GM21381 (cell line): Measurements from ENCODE around the gene MED20.
A peak's percentile ranks its signal among the peaks of the same experiment; 100 is the strongest.

Experiments used
- ATAC-seq: cut with Tn5 transposase; IDR thresholded peaks from one replicate; pipeline ENCODE4 v1.9.1; 2021; ENCODE audit warnings: mild to moderate bottlenecking, moderate library complexity; ENCODE audit not compliant: unreplicated experiment

Gene MED20

DNA sequence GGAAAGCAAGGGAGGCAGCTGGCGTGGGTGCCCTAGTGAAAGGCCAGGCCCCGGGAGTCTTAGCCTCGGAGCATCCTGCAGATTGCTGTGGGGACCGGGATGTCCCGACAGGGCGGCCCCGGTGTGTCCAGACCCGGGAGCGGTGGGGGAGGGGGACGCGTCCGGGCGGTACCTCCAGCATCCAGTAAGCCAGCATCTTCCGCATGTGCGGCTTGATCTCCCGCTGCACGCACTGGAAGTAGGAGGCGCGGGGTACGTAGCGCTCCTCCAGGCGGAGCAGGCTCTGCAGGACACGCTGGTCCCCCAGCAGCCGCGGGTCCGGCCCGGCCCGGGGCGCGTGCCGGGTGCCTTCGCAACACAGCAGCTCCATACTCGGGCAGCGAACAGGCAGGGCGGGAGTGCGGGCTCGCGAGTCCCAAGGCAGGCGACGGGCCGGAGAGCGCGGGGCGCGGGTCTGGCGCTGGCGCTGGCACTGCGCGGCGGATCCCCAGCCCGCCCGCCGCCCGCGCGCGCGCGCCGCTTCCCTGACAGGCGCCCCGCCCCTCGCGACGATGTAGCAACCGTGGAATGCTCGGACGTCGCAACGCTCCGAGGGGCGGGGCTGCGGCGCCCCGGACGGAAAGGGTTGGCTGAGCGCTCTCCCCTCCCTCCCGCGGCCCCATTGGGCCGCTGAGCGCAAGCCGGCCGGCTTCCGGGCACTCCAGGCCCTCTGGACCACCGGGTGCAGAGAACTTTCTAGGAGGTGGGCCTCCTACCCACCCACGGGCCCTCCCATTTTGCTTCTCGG, 20.5 kb upstream of the MED20 start, which contains the start of gene CCND3:
Gene CCND3 (minus strand): TSS at position 529 of the 787 bp plus-strand sequence. CDS start 159 bp downstream, at position 370.
- peak; percentile 77 for ATAC-seq

DNA sequence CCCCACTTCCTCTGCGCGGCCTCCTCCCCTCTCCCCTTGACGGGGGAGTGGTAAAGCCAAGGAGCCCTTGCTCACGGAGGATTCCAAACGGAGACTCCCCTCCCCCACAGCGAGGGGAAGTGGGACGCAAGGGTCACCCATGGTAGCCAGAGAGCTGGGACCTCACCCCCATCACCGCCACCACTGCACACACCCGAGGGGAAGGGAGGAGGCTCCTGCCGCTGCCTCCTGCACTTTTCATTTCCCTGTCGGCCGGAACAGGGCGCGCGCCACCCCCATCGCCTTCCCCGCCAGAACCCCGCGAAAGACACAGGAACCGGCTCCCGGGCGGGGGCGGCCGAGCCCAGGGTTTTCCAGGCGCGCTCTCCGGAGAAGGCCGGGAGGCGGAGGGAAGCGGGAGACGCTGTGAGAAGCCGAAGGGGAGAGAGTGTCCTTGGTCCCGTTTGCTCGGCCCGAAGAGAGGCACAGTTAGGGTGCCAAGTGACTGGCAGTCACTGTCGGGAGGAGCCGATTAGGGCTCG, 19.9 kb upstream of the MED20 start:
- ATAC-seq: no peak

DNA sequence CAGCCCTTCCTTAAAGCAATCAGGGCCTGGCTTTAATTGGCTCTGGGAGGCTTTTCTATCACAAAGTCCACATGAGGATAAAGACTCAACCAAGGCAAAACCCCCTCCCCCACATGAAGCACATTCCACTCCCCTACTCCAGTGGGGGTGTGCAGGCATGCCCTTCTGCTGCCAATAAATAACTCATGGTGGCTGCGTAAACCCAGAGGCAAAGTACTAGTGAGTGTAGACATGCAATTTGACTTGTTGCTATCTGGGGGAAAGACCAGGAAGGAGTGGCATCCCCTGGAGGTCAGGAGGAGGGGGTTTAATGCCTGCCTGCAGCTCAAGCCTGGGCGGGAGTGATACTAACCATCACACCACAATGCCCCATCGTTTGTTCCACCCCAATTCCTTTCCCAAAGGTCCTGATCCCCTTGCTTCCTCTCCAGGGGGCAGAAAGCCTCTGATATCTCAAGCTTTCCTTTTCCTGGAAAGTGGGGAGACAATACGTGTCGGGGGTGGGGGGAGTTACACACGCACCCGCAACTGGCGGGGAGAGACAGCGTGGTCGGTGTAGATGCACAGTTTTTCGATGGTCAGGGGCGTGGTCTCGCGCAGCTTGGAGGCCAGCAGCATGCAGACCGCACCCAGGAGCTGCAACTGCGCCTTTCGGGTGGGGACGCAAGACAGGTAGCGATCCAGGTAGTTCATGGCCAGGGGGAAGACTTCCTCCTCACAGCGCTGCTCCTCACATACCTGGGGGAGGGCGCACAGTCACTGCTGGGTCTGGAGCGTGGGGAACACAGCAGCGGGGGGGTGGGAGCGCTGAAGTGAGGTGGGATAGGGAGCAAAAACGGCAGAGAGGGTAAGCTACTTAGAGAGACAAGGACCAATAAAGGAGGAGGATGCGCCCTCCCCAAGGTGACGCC, 19.2 kb upstream of the MED20 start:
- ATAC-seq: no peak

DNA sequence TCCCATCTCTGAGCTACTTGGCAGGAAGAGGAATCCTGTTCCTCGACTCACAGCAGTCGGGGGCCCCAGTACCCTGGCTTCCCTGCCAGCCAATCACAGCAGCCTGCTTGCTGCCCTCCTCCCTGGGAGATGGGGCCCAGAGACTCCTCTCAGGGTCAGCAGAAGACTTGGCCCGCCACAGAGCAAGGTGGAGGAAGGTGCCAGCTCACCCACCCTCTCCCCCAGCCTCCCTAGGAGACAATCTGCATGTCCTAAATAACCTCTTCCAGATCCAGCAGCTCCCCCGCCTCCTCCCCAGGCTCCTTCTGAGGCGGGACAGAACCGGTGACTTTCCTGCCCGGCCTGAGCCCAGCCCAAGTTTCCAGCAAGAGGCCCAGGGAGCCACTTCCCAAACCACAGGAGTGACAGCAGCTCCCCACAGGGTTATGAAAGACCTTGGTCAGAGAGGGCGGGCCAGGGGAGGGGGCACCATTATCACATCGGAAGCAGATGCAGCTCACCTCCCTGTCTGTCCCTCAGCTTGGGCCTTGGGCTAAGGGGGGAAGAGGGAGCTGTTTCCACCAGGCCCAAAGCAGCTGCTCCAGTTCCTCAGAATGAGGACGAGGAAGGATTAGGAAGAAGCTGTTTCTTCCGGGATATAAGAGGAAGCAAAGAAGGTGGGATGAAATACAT, 18.4 kb upstream of the MED20 start:
- ATAC-seq: no peak

DNA sequence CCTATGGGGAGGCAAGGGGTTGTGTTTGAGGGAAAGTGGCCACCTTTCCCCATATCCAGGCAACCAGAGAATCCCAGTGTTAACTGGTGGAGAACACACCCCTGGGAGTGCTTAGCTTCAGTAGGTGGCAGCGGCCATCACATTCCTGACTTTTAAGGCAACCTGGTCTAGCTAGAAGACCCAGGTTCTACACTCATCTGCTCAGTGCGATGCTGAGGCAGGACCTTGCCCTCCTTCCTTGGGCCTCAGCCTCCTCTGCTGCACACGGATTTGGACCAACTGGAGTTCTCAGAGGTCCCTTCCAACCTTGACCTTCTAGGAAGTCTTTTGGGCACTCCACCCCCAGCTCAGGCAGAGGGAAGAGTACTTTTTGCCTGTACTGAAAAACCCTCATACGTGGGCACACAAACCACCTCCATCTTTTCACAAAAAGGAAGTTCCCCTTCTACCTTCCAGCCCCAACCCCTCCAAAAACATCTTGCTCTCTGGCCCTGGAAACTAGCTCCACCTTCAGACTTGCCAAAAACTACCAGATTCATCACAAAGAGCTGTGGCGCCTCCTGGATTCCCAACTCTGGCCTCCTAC, 17.7 kb upstream of the MED20 start:
- no peak for ATAC-seq

DNA sequence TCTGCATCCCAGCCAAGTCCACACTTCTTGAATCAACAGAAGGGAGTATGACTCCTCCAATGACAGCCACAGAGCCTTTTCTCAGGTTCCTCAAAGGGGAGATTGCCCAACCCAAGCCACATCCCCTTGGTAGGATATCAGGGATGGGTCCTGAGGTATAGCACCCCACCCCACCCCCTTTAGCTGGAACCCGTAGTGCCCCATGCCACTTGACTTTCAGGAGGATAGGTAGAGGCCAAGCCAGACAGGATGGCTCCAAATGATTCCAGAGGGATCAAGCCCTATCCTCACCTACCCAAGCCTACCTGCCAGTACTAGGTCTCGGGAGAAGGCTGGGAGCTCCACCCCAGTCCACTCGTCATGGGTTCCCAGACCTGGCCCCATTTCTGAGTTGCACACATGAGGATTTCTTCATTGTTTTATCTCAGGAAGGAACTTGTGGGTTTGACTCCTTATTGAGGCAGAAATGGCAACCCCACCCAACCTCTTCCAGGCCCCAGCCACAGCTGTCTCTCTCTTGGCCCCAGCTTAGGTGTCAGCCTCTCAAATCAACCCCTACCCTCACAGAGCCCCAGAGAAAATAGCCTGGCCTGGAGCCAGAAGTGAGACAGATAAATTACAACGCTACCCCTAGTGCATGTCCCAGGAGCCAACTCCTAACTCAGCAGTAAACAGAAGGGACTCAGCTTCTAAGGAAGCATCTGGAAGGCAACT, 17.1 kb upstream of the MED20 start:
- no peak for ATAC-seq

DNA sequence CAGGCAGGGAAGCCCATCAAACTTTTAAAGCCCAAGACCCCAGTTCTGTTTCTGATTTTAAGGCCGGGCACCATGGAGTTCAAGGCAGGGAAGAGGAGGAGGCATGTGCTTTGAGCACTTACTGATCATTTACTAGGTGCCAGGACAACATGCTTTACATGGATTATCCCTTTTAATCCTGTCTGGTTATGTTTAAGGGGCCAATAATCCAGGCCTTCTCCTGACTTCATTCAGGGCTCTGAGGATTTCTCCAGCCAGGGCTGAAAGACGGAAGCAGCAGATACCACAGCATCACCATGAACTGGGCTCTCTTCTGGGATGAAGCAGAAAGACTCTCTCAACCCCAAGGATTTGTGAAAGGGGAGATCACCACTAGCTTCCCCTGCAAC, 16.5 kb upstream of the MED20 start:
- ATAC-seq: no peak

DNA sequence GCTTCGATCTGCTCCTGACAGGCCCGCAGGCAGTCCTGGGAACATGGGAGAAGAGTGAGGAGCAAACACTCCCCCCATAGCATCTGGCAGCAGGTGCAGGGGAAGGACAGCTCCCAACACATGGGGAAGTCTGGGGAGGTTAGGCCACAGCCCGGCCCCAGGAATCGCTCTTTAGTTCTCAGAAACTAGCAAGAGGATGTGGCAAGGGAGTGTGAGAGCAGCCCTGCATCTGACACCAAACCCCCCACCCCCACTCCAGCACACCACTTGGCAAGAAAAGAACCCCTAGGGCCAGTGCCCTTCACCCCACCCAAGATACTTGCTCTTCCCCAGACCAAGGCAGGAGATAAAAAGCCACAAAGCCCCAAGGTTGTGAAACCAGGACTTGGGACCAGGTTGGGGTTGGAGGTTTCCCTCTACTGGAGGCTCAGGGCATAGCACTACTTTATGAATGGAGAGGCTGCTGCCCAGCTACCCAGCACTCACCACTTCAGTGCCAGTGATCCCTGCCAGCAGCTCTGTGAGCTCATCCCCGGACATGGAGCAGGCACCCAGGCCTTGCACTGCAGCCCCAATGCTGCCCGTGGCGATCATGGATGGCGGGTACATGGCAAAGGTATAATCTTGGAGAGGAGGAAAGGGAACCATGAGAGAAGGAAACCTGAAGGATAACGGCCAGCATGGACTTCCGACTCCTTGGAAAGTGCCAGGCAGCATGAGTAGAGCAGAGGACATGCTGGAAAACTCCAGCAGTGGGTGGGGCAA, 15.3 kb upstream of the MED20 start:
- peak; percentile 54 for ATAC-seq

DNA sequence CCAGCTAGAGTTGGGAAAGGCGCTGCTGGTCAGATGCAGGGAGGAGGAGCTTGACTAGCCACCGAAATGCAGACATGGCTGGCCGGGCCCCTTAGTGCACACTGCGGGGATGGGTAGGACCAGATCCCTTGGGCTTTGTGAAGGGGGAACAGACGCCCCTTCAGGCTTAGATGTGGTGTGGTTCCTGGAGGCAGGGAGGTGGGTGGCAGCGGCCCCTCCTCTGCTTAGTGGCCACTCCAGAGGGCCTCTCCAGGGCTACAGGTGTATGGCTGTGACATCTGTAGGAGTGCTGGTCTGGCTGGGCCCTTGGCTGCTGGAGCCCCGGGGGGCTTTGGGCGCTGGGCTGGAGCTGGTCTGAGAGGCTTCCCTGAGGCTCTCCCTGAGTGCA, 14.7 kb upstream of the MED20 start:
- no peak for ATAC-seq

DNA sequence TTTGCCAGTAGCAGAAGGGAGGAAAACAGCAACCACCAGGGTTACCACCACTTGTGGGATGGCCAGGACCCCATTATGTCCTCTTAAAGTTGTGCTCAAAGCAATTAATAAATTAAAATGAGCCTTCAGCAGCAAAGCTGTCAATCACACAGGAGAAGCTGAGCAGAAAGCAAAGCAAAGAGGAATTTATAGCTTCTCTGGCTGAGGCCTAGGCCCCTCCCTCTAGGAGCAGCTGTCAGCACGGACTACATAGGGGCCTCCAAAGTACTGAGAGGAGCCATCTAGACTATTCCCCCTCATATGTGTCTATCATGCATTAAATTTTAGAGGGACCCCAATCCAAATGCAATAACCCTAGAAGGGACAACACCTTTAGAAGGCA, 14.2 kb upstream of the MED20 start:
- ATAC-seq: no peak

DNA sequence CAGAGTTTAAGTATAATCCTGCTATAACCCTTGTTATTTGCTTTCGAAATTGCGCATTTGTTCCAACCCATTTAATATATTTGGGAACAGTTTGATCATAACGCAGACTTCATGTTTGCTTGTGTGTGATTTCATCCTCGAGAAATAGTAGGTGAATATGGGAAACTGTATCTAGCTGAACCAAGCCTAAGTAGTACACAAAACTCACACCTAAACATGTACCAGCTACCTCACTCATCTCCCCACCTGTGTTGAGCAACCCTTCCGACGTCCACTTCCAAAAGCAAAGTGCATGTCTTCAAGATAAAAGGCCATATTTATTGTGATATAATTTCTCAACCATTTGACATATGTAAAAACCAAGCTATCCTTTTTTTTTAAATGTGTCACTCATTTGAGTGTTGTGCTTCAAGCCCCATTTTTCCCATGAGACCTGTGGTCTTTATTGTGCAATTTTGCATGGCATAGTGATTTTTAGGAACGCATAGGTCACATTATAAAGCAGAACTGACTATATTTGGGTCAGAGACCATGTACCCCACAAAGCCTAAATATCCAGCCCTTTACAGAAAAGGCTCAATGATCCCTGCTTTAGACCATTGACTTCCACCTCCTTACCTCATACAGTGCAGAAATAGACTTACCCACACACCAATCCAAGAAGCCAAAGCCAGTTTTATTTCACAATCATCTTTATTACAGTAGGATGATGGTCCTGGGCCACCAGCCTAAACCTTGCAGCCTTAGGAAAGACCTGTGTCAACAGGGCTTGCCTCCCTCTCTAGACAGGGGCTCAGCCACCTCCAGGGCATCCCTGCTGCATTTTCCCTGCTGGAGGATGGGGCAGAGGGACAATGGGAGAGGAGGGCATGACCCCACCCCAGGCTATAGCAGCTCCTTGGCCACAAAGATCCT, 13.6 kb upstream of the MED20 start:
- no peak for ATAC-seq

DNA sequence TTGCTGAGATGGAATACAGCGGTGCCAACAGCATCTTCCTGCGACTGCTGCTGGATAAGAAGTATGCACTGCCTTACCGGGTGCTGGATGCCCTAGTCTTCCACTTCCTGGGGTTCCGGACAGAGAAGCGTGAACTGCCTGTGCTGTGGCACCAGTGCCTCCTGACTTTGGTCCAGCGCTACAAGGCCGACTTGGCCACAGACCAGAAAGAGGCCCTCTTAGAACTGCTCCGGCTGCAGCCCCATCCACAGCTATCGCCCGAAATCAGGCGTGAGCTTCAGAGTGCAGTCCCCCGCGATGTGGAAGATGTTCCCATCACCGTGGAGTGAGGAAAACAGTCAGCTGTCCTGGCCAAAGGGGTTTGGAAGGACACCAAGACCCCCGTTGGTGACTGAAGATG, 11.4 kb upstream of the MED20 start:
- ATAC-seq: no peak

DNA sequence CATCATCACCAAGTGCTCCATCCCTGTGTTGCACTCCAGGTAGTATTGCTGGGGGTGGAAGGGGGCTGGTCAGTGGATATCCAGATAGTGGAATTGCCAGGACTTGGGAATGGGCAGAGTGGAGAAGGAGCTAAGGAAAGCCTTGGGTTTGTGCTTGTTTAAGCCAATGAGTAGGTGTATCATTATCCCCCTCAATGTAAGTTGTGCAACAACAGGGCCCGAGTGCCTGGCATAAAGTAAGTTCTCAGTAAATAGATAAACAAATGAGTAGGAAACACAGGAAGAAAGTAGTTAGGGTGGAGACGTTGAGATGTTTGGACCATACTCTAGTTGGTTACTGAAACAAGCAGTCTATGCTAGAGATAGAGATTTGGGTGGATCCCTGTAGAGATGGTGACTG, 10.9 kb upstream of the MED20 start:
- no peak for ATAC-seq

DNA sequence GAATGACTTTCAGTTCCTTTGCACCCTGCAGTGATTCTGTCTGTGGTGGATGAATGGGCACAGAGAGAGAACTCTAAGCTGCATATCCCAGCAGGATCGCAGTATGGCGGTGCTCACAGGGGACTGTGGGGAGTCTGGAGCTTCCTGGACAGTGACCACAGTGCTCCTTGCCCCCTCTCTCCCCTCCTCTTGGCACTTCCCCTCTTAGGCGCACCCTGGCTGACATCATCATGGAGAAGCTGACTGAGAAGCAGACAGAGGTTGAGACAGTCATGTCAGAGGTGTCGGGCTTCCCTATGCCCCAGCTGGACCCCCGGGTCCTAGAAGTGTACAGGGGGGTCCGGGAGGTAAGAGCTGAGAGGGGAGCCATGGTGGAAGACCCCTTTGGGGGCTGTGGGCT, 9.0 kb upstream of the MED20 start:
- no peak for ATAC-seq

DNA sequence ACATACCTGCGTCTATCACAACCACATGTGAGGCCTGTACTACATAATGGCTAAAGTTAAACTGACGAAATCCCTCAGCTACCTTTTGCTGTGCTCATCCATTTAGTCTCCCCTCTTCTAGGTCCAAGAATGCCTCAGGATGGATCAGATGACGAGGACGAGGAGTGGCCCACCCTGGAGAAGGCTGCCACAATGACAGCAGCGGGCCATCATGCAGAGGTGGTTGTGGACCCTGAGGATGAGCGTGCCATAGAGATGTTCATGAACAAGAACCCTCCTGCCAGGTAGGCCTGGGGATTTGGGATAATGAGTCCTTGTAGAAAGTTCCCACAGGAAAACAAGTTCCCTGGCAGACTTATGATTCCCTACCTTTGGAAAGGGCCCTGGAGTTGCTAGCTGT, 6.3 kb upstream of the MED20 start:
- no peak for ATAC-seq

DNA sequence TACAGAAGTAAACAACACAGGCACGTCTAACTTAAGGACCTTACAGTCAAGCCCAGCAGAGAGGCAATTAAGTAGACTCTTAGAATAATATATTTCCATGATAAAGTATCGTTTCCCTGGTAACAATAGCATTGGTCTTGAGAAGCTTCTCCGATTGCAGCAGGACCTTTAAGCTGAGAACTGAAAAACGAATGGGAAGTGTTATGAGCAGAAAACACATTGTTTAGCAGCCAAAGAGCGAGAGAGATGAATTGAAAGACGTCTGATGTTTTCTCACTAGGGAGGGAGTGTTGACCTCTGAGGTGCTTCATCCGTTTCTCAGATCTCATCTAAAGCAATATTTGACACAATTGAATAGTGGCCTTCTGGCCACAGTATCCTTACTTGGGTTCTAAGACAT, 1.2 kb upstream of the MED20 start:
- ATAC-seq: no peak

DNA sequence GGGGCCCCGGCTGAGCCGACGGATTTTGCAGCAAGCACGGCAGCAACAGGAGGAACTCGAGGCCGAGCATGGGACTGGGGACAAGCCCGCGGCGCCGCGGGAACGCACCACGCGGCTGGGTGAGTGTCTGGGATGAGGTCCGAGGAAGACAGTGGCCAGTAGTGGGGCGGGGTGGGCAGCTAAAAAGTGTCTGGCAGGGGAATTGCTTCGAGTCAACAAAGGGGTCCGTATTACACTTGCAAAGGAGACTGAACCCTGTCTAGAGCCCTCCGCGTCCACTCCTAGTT, 716 bp upstream of the MED20 start:
- ATAC-seq: peak; percentile 9

DNA sequence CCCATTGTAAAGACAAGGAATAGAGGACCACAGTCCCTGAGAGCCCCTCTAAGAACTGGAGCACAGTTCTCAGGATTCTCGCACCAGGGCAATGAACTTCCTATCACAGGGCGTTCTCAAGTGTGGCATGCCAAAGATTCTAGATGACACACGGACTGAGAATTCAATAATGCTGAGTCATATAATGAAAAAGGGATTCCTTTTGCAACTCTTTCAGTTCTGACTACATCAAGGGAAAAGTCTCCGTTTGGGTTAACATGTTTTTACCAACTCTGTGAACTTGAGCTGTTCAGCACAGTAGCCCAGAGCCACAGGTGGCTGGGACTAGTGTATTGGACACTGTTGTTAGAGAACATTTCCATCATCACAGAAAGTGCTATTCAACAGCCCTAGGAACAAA, 3.4 kb downstream of the MED20 start:
- ATAC-seq: no peak
